Uterus (tissue), 4 donors: ENCODE data around the gene NUP93. TPM values are rescaled to one million over a fixed set of nuclear protein-coding genes. Genes with fewer than 3 reads are reported as not detected.

Source experiments
- DNase-seq, 2 donors: peaks; one replicate each; pipeline ENCODE4 v3.0.0-alpha.2; 2019 to 2020
- H3K27ac ChIP-seq, 2 donors: fragments of 200-600 bp; sonication (generic); 1 replicate in 1 of 2; 2 replicates in 1 of 2; pipeline ENCODE4 v1.5.1; 2016 to 2018
- H3K27me3 ChIP-seq, 2 donors: fragments of 200-600 bp; sonication (generic); one replicate each; pipeline ENCODE4 v1.5.1; 2018 to 2019; ENCODE audit warnings: control low read depth in 1 of 2
- H3K36me3 ChIP-seq, 2 donors: fragments of 200-600 bp; sonication (generic); one replicate each; pipeline ENCODE4 v1.5.1; 2019; ENCODE audit warnings: control low read depth in 1 of 2
- H3K4me1 ChIP-seq, 2 donors: fragments of 200-600 bp; sonication (generic); one replicate each; pipeline ENCODE4 v1.5.1; 2018 to 2019; ENCODE audit warnings: control low read depth in 1 of 2
- H3K4me3 ChIP-seq, 2 donors: fragments of 200-600 bp; sonication (generic); 1 replicate in 1 of 2; 2 replicates in 1 of 2; pipeline ENCODE4 v1.5.1; 2018 to 2019; ENCODE audit warnings: mild to moderate bottlenecking in 1 of 2
- H3K9me3 ChIP-seq, 2 donors: fragments of 200-600 bp; sonication (generic); one replicate each; pipeline ENCODE4 v1.5.1; 2019; ENCODE audit warnings: control low read depth in 1 of 2
- CTCF ChIP-seq, 4 experiments: fragments of 200-600 bp in 2 of 4; fragments of 450-650 bp in 2 of 4; sonication (generic) in 2 of 4; IDR thresholded peaks; one replicate each; pipeline ENCODE4 v1.5.1; 2016 to 2019; ENCODE audit warnings: antibody characterized with exemption in 4 of 4, mild to moderate bottlenecking in 2 of 4, moderate library complexity in 1 of 4
- POLR2A ChIP-seq, 2 donors: fragments of 450-650 bp; IDR thresholded peaks; one replicate each; pipeline ENCODE4 v1.6.1; 2016; ENCODE audit warnings: antibody characterized with exemption in 2 of 2, mild to moderate bottlenecking in 1 of 2, moderate library complexity in 1 of 2
- intact Hi-C: fragments of 100-400 bp; cut with DNase I; formaldehyde crosslinking; loops from one replicate; pipeline ENCODE4 v1.15.1; 2023; ENCODE audit warnings: low total_unique reads
- total RNA-seq, 4 donors: library from RNA; depleted of rRNA in 3 of 4; stranded (reverse); fragments of >200 nt in 3 of 4; gene quantifications; one replicate each; pipeline versions ENCODE4 v1.1.0 to v1.2.4, GENCODE V29; 2014 to 2023
- donor health status: DM: yes; HTN: yes; CAD: no.

NUP93 gene
- total RNA-seq, 4 donors from 2014 or later: 17.6 to 71.0 (median 34.5) TPM

- no peak for DNase-seq
- Histone ChIP-seq H3K9me3 (no peaks in the 10 kb centered on the region), H3K4me3 (peak overlapping the region; percentile 86 to 92), H3K4me1 (peaks cover 0 to 7% of the 10 kb centered on the region in 2 donors), H3K27ac (peak overlapping the region; percentile 79 to 89), H3K27me3 (no peaks in the 10 kb centered on the region), H3K36me3 (no peaks in the 10 kb centered on the region)
- no peak for TF ChIP-seq POLR2A (IDR thresholded peaks at IDR 0.05)
- TF ChIP-seq CTCF (IDR thresholded peaks at IDR 0.05): no peak
- intact Hi-C loops: no loop called here
Observed at GRCh38 chr16:56728980-56729734, 772 bp upstream of the NUP93 start.

GRCh38 chr16:56732366-56732765 is 2.4 kb downstream of the NUP93 start:
- intact Hi-C loops: no loop called here
- H3K9me3 ChIP-seq: no peaks in the 10 kb centered on the region
- H3K27me3 ChIP-seq: no peaks in the 10 kb centered on the region
- H3K4me3 ChIP-seq: no peak overlapping the region
- no peak overlapping the region for H3K27ac ChIP-seq
- TF ChIP-seq POLR2A (IDR thresholded peaks at IDR 0.05) (no peak), CTCF (IDR thresholded peaks at IDR 0.05) (no peak)
- H3K4me1 ChIP-seq: peaks cover 0 to 7% of the 10 kb centered on the region in 2 donors
- no peaks in the 10 kb centered on the region for H3K36me3 ChIP-seq
- no peak for DNase-seq

- intact Hi-C loops: no loop called here
- Histone ChIP-seq H3K36me3 (no peaks in the 10 kb centered on the region), H3K9me3 (no peaks in the 10 kb centered on the region), H3K4me1 (peaks cover 0 to 7% of the 10 kb centered on the region in 2 donors), H3K4me3 (no peak overlapping the region), H3K27ac (no peak overlapping the region), H3K27me3 (no peaks in the 10 kb centered on the region)
- DNase-seq: no peak
- TF ChIP-seq CTCF (IDR thresholded peaks at IDR 0.05) (no peak), POLR2A (IDR thresholded peaks at IDR 0.05) (no peak)
Observed at GRCh38 chr16:56732832-56733231, 2.9 kb downstream of the NUP93 start.

GRCh38 chr16:56734429-56734828 is 4.5 kb downstream of the NUP93 start:
- peaks cover 0 to 7% of the 10 kb centered on the region in 2 donors for H3K4me1 ChIP-seq
- no peak for DNase-seq
- no peaks in the 10 kb centered on the region for H3K27me3 ChIP-seq
- intact Hi-C loops: no loop called here
- H3K9me3 ChIP-seq: no peaks in the 10 kb centered on the region
- no peak overlapping the region for H3K4me3 ChIP-seq
- no peaks in the 10 kb centered on the region for H3K36me3 ChIP-seq
- TF ChIP-seq POLR2A (IDR thresholded peaks at IDR 0.05) (no peak), CTCF (IDR thresholded peaks at IDR 0.05) (no peak)
- no peak overlapping the region for H3K27ac ChIP-seq

GRCh38 chr16:56736476-56736875 is 6.5 kb downstream of the NUP93 start:
- TF ChIP-seq CTCF (IDR thresholded peaks at IDR 0.05): no peak
- no peak for TF ChIP-seq POLR2A (IDR thresholded peaks at IDR 0.05)
- no peak for DNase-seq
- intact Hi-C loops: no loop called here
- no peaks in the 10 kb centered on the region for H3K4me1 ChIP-seq
- no peaks in the 10 kb centered on the region for H3K36me3 ChIP-seq
- no peak overlapping the region for H3K4me3 ChIP-seq
- no peak overlapping the region for H3K27ac ChIP-seq
- H3K27me3 ChIP-seq: no peaks in the 10 kb centered on the region
- no peaks in the 10 kb centered on the region for H3K9me3 ChIP-seq
